ENCODE measurements around the gene BAIAP2L2. TPM values are rescaled to one million over a fixed set of nuclear protein-coding genes. Genes with fewer than 3 reads are reported as not detected.

The BAIAP2L2 gene
- total and polyA plus RNA-seq, 2 donors (not counting 3 experiments of a cell fraction or from before 2014, with no cell fraction given), result 0.20 to 0.35 TPM

DNA sequence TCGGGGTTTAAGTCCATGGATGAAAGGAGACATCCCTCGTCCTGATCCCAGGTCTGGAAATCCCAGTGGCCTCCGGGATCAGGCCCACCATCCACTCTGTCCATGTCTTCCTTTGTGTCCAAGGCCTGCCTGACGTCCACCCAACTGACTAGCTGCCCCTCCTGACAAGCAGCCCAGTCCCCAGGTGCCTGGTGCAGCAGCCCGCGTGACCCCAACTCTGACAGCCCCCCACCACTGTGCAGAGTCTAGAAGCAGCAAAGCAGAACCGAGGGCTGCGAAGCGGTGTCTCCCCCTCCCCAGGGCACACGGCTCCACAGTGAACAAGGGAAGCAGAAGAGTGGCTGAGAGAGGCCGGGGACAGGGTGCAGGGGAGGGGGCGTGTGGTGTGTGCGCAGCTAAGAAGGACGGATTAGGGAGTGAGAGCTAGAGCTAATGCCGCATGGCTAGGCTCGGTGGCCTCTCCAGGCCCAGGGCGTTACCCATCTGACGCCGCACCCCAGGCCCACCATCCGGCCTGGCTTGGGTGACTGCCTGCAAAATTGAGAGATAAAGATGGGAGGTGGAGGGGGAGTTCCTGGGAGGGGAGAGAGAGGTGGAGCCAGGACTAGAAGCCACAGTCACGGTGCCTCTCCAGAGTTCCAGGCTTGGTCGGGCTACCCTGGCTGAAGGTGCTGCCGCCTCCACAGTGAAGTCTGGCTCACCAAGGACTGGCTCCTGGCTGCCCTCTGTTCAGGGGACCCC, 16.6 kb upstream of the BAIAP2L2 start:
- no peaks in the 10 kb centered on the region for H3K27me3 ChIP-seq (ENCODE audit: control insufficient read depth in 2 of 2, insufficient read depth in 2 of 2, low read length in 2 of 2)
- no peak overlapping the region for H3K4me3 ChIP-seq (replicated peaks in 1 of 3; ENCODE audit: insufficient read depth in 1 of 3, low read depth in 1 of 3, low read length in 3 of 3)
- no peaks in the 10 kb centered on the region for H3K36me3 ChIP-seq (ENCODE audit: control insufficient read depth in 2 of 2, extremely low read depth in 1 of 2, insufficient read depth in 2 of 2, low read length in 2 of 2)
- H3K4me1 ChIP-seq (ENCODE audit: control insufficient read depth, extremely low read depth, insufficient read depth, low read length), result no peaks in the 10 kb centered on the region
- H3K9me3 ChIP-seq (replicated peaks; ENCODE audit: control insufficient read depth, insufficient read depth, low read length), result no peaks in the 10 kb centered on the region
- no peak overlapping the region for H3K9ac ChIP-seq (replicated peaks; ENCODE audit: extremely low read depth, insufficient read depth, low read length)
- no TSS peak for BruUV-seq (replicated peaks)
- FAIRE-seq (no peak), DNase-seq (ENCODE audit: low read depth, low spot score) (no peak)
- no peaks in the 10 kb centered on the region for H4K20me1 ChIP-seq (replicated peaks; ENCODE audit: control insufficient read depth, extremely low read depth, insufficient read depth, low read length)
- H3K9me1 ChIP-seq (replicated peaks; ENCODE audit: control insufficient read depth, extremely low read depth, insufficient read depth, low read length), result no peaks in the 10 kb centered on the region
- ChIA-PET CTCF (no interaction called here), POLR2A (no interaction called here)
- H3K79me2 ChIP-seq (ENCODE audit: control insufficient read depth, insufficient read depth, low read length), result no peaks in the 10 kb centered on the region
- no peak overlapping the region for H3K4me2 ChIP-seq (ENCODE audit: insufficient read depth, low read length)
- H2AFZ ChIP-seq (ENCODE audit: low read depth, low read length), result no peak overlapping the region
- TF ChIP-seq GATA2 (IDR thresholded peaks at IDR 0.05; ENCODE audit: insufficient read depth, insufficient read length, low read depth, low read length) (no peak), MYC (IDR thresholded peaks at IDR 0.05; ENCODE audit: low read depth, low read length) (no peak), POLR2AphosphoS5 (IDR thresholded peaks at IDR 0.05; ENCODE audit: insufficient read depth, low read depth, low read length) (no peak), POLR2A (IDR thresholded peaks at IDR 0.05; ENCODE audit: low read depth, low read length) (no peak), EZH2 (IDR thresholded peaks at IDR 0.05; ENCODE audit: borderline replicate concordance, low read depth, low read length, severe bottlenecking) (no peak), FOS (IDR thresholded peaks at IDR 0.05; ENCODE audit: borderline replicate concordance, insufficient read depth, low read length) (no peak), JUN (IDR thresholded peaks at IDR 0.05; ENCODE audit: borderline replicate concordance, insufficient read depth, insufficient read length, low read depth) (no peak)
- TF ChIP-seq, protein P1, sequence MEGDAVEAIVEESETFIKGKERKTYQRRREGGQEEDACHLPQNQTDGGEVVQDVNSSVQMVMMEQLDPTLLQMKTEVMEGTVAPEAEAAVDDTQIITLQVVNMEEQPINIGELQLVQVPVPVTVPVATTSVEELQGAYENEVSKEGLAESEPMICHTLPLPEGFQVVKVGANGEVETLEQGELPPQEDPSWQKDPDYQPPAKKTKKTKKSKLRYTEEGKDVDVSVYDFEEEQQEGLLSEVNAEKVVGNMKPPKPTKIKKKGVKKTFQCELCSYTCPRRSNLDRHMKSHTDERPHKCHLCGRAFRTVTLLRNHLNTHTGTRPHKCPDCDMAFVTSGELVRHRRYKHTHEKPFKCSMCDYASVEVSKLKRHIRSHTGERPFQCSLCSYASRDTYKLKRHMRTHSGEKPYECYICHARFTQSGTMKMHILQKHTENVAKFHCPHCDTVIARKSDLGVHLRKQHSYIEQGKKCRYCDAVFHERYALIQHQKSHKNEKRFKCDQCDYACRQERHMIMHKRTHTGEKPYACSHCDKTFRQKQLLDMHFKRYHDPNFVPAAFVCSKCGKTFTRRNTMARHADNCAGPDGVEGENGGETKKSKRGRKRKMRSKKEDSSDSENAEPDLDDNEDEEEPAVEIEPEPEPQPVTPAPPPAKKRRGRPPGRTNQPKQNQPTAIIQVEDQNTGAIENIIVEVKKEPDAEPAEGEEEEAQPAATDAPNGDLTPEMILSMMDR (IDR thresholded peaks at IDR 0.05; ENCODE audit: extremely low read depth in 1 of 2, insufficient read depth in 1 of 2, low read depth in 1 of 2, low read length in 2 of 2), result no peak
- TF ChIP-seq, protein P2, sequence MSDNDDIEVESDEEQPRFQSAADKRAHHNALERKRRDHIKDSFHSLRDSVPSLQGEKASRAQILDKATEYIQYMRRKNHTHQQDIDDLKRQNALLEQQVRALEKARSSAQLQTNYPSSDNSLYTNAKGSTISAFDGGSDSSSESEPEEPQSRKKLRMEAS (IDR thresholded peaks at IDR 0.05; ENCODE audit: insufficient read depth, insufficient read length), result no peak
- intact Hi-C loops (cut with micrococcal nuclease) (no loop called here), dilution Hi-C loops (cut with MboI; ENCODE audit: extremely low pct_ligation_motif_present, low sequenced_read_pairs) (no loop called here)
- H3K27ac ChIP-seq (ENCODE audit: insufficient read depth, low read depth, low read length), result no peak overlapping the region
